Mucosa of gallbladder (tissue), 1 donor: ENCODE measurements around the gene RPL28. TPM values are rescaled to one million over a fixed set of nuclear protein-coding genes. Genes with fewer than 3 reads are reported as not detected.
A peak's percentile ranks its signal among the peaks of the same experiment; 100 is the strongest.

ENCODE experiments used
- DNase-seq: peaks from one replicate; pipeline ENCODE4 v3.0.0-alpha.2; 2020; ENCODE audit warnings: low spot score
- total RNA-seq: library from RNA; stranded (reverse); gene quantifications from one replicate; pipeline ENCODE4 v1.2.1, GENCODE V29; 2021
- donor health status: DM: no; HTN: no; CAD: no.

RPL28 gene
- total RNA-seq, 1 donor from 2014 or later: 1,612 TPM

GRCh38 chr19:55353356-55353802 is 32.4 kb upstream of the RPL28 start:
- DNase-seq: no peak

- DNase-seq: peak; percentile 57
Measured at GRCh38 chr19:55353803-55354697, 31.7 kb upstream of the RPL28 start.

GRCh38 chr19:55354698-55355212 is 31.0 kb upstream of the RPL28 start, which contains the start of gene COX6B2:
TSS of gene COX6B2 (minus strand) at chr19:55354719. CDS start at chr19:55354521, 198 bp downstream.
- DNase-seq: no peak

GRCh38 chr19:55355213-55355821 is 30.4 kb upstream of the RPL28 start:
- no peak for DNase-seq

GRCh38 chr19:55358493-55358892 is 27.2 kb upstream of the RPL28 start:
- no peak for DNase-seq

GRCh38 chr19:55358943-55359908 is 26.5 kb upstream of the RPL28 start:
- no peak for DNase-seq

- DNase-seq: no peak
Measured at GRCh38 chr19:55360902-55361301, 24.8 kb upstream of the RPL28 start.

GRCh38 chr19:55362174-55362989 is 23.4 kb upstream of the RPL28 start:
- no peak for DNase-seq

- DNase-seq: no peak
Measured at GRCh38 chr19:55362990-55363716, 22.6 kb upstream of the RPL28 start, which contains the start of gene GARIN5B. TSS of gene GARIN5B (minus strand) at chr19:55363260. CDS start at chr19:55363066, 194 bp downstream.

- no peak for DNase-seq
Measured at GRCh38 chr19:55365245-55365644, 20.5 kb upstream of the RPL28 start.

GRCh38 chr19:55365964-55366363 is 19.8 kb upstream of the RPL28 start:
- no peak for DNase-seq

GRCh38 chr19:55366790-55367189 is 18.9 kb upstream of the RPL28 start:
- no peak for DNase-seq

- DNase-seq: no peak
Measured at GRCh38 chr19:55368106-55368505, 17.6 kb upstream of the RPL28 start.

- DNase-seq: no peak
Measured at GRCh38 chr19:55368701-55369563, 16.8 kb upstream of the RPL28 start.

GRCh38 chr19:55369653-55370304 is 16.0 kb upstream of the RPL28 start:
- DNase-seq: no peak

GRCh38 chr19:55370305-55370988 is 15.3 kb upstream of the RPL28 start, which contains the start of gene IL11:
TSS of gene IL11 (minus strand) at chr19:55370463. CDS start at chr19:55370310, 153 bp downstream.
- no peak for DNase-seq

- no peak for DNase-seq
Measured at GRCh38 chr19:55372316-55373081, 13.2 kb upstream of the RPL28 start.
